ENCODE measurements around the gene NRXN2.

- TF ChIP-seq EZH2 (IDR thresholded peaks at IDR 0.05) (no peak), POLR2AphosphoS5 (IDR thresholded peaks at IDR 0.05; ENCODE audit: borderline replicate concordance, low read depth, low read length) (no peak)
Measured at GRCh38 chr11:64681171-64681570, 41.8 kb downstream of the NRXN2 start.
